ENCODE data around the gene MN1. TPM values are rescaled to one million over a fixed set of nuclear protein-coding genes. Genes with fewer than 3 reads are reported as not detected.

MN1 gene
- total RNA-seq, 1 experiment from 2014 or later: 8.2 TPM

- no peaks in the 10 kb centered on the region for H3K27me3 ChIP-seq (ENCODE audit: insufficient read depth, low read depth)
- TF ChIP-seq, protein P1, sequence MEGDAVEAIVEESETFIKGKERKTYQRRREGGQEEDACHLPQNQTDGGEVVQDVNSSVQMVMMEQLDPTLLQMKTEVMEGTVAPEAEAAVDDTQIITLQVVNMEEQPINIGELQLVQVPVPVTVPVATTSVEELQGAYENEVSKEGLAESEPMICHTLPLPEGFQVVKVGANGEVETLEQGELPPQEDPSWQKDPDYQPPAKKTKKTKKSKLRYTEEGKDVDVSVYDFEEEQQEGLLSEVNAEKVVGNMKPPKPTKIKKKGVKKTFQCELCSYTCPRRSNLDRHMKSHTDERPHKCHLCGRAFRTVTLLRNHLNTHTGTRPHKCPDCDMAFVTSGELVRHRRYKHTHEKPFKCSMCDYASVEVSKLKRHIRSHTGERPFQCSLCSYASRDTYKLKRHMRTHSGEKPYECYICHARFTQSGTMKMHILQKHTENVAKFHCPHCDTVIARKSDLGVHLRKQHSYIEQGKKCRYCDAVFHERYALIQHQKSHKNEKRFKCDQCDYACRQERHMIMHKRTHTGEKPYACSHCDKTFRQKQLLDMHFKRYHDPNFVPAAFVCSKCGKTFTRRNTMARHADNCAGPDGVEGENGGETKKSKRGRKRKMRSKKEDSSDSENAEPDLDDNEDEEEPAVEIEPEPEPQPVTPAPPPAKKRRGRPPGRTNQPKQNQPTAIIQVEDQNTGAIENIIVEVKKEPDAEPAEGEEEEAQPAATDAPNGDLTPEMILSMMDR (conservative IDR thresholded peaks at IDR 0.05): no peak
- no peak for TF ChIP-seq EZH2 (IDR thresholded peaks at IDR 0.05; ENCODE audit: low read depth)
- DNase-seq: no peak
- no peaks in the 10 kb centered on the region for H3K36me3 ChIP-seq (ENCODE audit: low read depth)
- H3K9me2 ChIP-seq (ENCODE audit: insufficient read depth): no peaks in the 10 kb centered on the region
- H3K4me2 ChIP-seq: no peak overlapping the region
- H3F3A ChIP-seq (ENCODE audit: insufficient read depth, low read depth): peaks cover 9% of the 10 kb centered on the region; the same call in 1 of the 2 replicates
- POLR2A ChIA-PET (ENCODE audit: unreplicated experiment): no interaction called here
- no peak overlapping the region for H3K4me3 ChIP-seq
- CTCF ChIA-PET: no interaction called here
- intact Hi-C loops (cut with micrococcal nuclease; ENCODE audit: unreplicated experiment): no loop called here
- no peaks in the 10 kb centered on the region for H4K20me1 ChIP-seq (ENCODE audit: insufficient read depth)
- H3K79me2 ChIP-seq (ENCODE audit: low read depth): no peaks in the 10 kb centered on the region
- no peak overlapping the region for H3K27ac ChIP-seq
- no TSS peak for BruUV-seq (replicated peaks)
- no peaks in the 10 kb centered on the region for H3K9me3 ChIP-seq (ENCODE audit: insufficient read depth, low read depth)
- H2AFZ ChIP-seq: no peak overlapping the region
- peaks cover 12% of the 10 kb centered on the region for H3K4me1 ChIP-seq (replicated peaks; ENCODE audit: insufficient read depth)
Observed at GRCh38 chr22:27713461-27713860, 88.1 kb downstream of the MN1 start.

GRCh38 chr22:27711756-27712155 is 89.8 kb downstream of the MN1 start:
- Histone ChIP-seq H3K27me3 (ENCODE audit: insufficient read depth, low read depth) (no peaks in the 10 kb centered on the region), H3K79me2 (ENCODE audit: low read depth) (no peaks in the 10 kb centered on the region), H3K4me3 (no peak overlapping the region), H3K4me2 (no peak overlapping the region), H3K4me1 (replicated peaks; ENCODE audit: insufficient read depth) (no peaks in the 10 kb centered on the region), H3F3A (ENCODE audit: insufficient read depth, low read depth) (no peaks in the 10 kb centered on the region; the same call in 1 of the 2 replicates), H3K9me3 (ENCODE audit: insufficient read depth, low read depth) (no peaks in the 10 kb centered on the region), H2AFZ (no peak overlapping the region), H4K20me1 (ENCODE audit: insufficient read depth) (no peaks in the 10 kb centered on the region), H3K36me3 (ENCODE audit: low read depth) (no peaks in the 10 kb centered on the region), H3K27ac (no peak overlapping the region), H3K9me2 (ENCODE audit: insufficient read depth) (no peaks in the 10 kb centered on the region)
- POLR2A ChIA-PET (ENCODE audit: unreplicated experiment): no interaction called here
- DNase-seq: no peak
- BruUV-seq (replicated peaks): no TSS peak
- CTCF ChIA-PET: no interaction called here
- no peak for TF ChIP-seq EZH2 (IDR thresholded peaks at IDR 0.05; ENCODE audit: low read depth)
- TF ChIP-seq, protein P1 (conservative IDR thresholded peaks at IDR 0.05): no peak
- intact Hi-C loops (cut with micrococcal nuclease; ENCODE audit: unreplicated experiment): no loop called here

DNA sequence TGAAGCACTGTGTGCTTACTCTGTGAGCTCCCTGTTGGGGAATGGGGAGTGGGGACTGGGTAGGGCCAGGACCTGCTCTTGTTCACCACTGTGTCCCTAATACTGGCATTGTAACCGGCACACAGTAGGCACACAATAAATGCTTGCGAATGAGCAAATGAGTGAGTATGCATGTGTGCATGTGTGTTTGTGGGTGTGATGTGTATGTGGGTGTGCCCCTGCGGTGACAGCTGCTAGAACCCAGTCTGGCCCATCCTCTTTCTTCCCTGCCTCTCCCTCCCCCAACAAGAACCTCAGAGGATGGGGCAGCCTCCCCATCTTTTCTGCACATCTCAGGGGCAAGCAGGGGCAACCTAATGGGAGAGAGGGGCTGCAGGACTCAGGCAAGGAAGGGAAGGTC is 90.5 kb downstream of the MN1 start:
- no peaks in the 10 kb centered on the region for H3K36me3 ChIP-seq (ENCODE audit: low read depth)
- no peak overlapping the region for H3K27ac ChIP-seq
- ChIA-PET CTCF (no interaction called here), POLR2A (ENCODE audit: unreplicated experiment) (no interaction called here)
- no peak for DNase-seq
- H3K79me2 ChIP-seq (ENCODE audit: low read depth): no peaks in the 10 kb centered on the region
- no peak for TF ChIP-seq EZH2 (IDR thresholded peaks at IDR 0.05; ENCODE audit: low read depth)
- TF ChIP-seq, protein P1 (conservative IDR thresholded peaks at IDR 0.05): no peak
- no peaks in the 10 kb centered on the region for H3K27me3 ChIP-seq (ENCODE audit: insufficient read depth, low read depth)
- H3F3A ChIP-seq (ENCODE audit: insufficient read depth, low read depth): no peaks in the 10 kb centered on the region
- H3K4me2 ChIP-seq: no peak overlapping the region
- no peaks in the 10 kb centered on the region for H4K20me1 ChIP-seq (ENCODE audit: insufficient read depth)
- H2AFZ ChIP-seq: no peak overlapping the region
- H3K9me3 ChIP-seq (ENCODE audit: insufficient read depth, low read depth): no peaks in the 10 kb centered on the region
- BruUV-seq (replicated peaks): no TSS peak
- no peak overlapping the region for H3K4me3 ChIP-seq
- H3K9me2 ChIP-seq (ENCODE audit: insufficient read depth): no peaks in the 10 kb centered on the region
- intact Hi-C loops (cut with micrococcal nuclease; ENCODE audit: unreplicated experiment): no loop called here
- H3K4me1 ChIP-seq (replicated peaks; ENCODE audit: insufficient read depth): no peaks in the 10 kb centered on the region

Measured in PC-9 (cell line).